GM21717 (cell line): ENCODE data around the gene NUS1.
"Not testable (repeated sequence)": the region's sequence is repeated elsewhere in the genome, so short reads cannot be mapped to it uniquely, and the experiment has no call there.

Source experiments
- ATAC-seq: cut with Tn5 transposase; IDR thresholded peaks from one replicate; pipeline ENCODE4 v1.9.1; 2021; ENCODE audit warnings: mild to moderate bottlenecking, moderate library complexity; ENCODE audit not compliant: unreplicated experiment

Gene NUS1

DNA sequence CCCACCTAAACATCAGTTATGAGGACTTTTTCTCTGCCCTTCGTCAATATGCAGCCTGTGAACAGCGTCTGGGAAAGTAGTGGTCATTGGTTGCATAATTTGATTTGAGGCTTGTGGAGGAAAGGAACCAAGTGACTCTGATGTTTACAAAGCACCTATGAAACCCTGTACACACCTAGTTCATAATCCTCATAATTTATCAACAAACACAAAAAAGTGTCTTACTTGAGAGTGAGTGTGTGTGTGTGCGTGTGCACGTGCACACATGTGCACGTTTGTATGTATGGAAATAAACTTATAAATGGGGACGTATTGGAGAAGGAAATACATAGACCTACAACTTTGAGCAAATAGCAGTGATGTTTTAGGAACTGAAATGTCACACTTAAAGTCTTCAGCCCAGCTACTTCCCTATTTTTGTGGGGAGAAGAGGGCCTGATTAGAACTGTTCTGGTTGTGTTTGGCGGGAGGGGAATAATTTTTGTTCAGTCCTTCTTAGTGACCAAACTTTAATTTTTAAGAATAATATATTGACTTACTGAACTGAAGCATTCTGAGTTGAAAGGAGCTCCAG is 31.8 kb downstream of the NUS1 start:
- not testable (repeated sequence) for ATAC-seq

- ATAC-seq, result no peak
Observed at GRCh38 chr6:117711369-117711768, 36.1 kb downstream of the NUS1 start.

- ATAC-seq, result no peak
Observed at GRCh38 chr6:117718895-117719294, 43.6 kb downstream of the NUS1 start.

DNA sequence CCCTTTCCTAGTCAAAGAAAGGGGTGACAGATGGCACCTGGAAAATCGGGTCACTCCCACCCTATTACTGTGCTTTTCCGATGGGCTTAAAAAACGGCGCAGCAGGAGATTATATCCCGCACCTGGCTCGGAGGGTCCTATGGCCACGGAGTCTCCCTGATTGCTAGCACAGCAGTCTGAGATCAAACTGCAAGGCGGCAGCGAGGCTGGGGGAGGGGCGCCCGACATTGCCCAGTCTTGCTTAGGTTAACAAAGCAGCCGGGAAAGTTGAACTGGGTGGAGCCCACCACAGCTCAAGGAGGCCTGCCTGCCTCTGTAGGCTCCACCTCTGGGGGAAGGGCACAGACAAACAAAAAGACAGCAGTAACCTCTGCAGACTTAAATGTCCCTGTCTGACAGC is 46.3 kb downstream of the NUS1 start:
- not testable (repeated sequence) for ATAC-seq

- no peak for ATAC-seq
Observed at GRCh38 chr6:117728626-117729025, 53.4 kb downstream of the NUS1 start.

DNA sequence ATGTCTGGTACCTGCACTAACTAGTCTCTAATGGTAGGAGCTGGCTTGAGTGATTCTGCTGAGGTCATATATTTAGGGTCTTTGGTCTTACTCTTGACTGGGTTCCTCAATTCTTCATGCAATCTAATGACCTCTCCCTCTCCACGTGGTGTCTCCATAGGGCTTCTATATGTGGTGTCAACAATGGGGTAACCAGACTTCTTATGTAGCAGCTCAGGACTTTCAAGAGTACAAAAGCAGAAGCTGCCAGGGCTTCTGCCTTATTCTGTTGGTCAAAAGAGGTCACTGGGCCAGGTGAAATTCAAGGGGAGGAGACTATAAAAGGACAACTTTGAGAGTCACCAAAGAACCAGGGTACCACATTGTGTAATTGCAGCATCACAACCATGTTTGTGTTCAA is 54.3 kb downstream of the NUS1 start:
- no peak for ATAC-seq

GRCh38 chr6:117733341-117733740 is 58.1 kb downstream of the NUS1 start:
- ATAC-seq, result no peak

- no peak for ATAC-seq
Observed at GRCh38 chr6:117739869-117740268, 64.6 kb downstream of the NUS1 start.

DNA sequence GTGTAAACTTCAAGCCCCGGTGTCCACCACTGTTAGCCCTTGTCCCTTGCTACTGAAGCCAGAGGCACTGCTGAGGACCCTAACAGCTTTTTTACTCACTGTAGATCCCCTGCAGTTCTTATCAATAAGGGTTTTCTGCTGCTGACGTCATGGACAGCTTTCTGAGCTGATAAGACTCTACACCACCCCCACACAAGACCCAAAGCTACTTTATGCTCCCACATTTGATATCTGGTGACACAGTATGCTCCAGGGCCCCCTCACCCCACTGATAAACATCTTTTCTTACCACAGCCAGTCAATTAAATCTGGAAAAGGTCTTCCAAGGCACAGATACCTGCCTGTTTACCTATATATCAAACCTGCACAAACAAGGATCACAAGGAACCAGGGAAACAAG is 65.3 kb downstream of the NUS1 start:
- no peak for ATAC-seq

DNA sequence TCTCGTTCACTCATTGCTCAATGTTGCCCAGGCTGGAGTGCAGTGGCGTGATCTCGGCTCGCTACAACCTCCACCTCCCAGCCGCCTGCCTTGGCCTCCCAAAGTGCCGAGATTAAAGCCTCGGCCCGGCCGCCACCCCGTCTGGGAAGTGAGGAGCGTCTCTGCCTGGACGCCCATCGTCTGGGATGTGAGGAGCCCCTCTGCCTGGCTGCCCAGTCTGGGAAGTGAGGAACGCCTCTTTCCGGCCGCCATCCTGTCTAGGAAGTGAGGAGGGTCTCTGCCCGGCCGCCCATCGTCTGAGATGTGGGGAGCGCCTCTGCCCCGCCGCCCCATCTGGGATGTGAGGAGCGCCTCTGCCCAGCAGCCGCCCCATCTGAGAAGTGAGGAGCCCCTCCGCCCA is 75.4 kb downstream of the NUS1 start:
- ATAC-seq, result not testable (repeated sequence)
